ENCODE data around the gene MAGEL2. TPM values are rescaled to one million over a fixed set of nuclear protein-coding genes. Genes with fewer than 3 reads are reported as not detected.

MAGEL2 gene
- total and polyA plus RNA-seq, 4 donors, result under 0.01 to 0.09 (median 0.02) TPM; not detected in 1

DNA sequence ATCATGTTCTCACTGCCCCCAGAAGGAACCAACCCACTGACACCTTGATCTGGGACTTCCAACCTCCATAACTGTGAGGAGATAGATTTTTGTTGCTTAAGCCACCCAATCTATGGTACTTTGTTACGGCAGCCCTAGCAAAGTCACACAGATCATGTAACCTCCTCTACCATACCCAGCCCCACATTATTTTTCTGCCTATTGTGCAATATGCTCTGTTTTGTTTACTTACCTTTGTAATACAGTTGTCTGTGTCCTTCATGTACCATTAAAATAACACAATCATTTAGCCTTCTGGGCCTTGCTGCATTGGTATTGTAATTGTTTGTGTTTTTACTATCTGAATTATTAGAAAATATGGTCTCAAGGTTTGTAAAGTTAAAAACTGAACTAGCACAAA is 23.3 kb upstream of the MAGEL2 start:
- Histone ChIP-seq H3K4me1 (ENCODE audit: control insufficient read depth in 4 of 4, insufficient read depth in 4 of 4, low read length in 3 of 4) (no peaks in the 10 kb centered on the region), H3K9me3 (ENCODE audit: control insufficient read depth in 4 of 4, low read length in 3 of 4) (no peaks in the 10 kb centered on the region), H3K9ac (ENCODE audit: low read depth in 1 of 2, low read length in 2 of 2) (no peak overlapping the region), H3K4me3 (ENCODE audit: low read depth in 1 of 3, low read length in 3 of 3) (no peak overlapping the region), H3K27ac (ENCODE audit: low read depth in 1 of 2, low read length in 2 of 2) (no peak overlapping the region), H3K36me3 (ENCODE audit: control insufficient read depth in 4 of 4, insufficient read depth in 3 of 4, low read depth in 1 of 4, low read length in 3 of 4) (no peaks in the 10 kb centered on the region), H3K27me3 (ENCODE audit: control insufficient read depth in 4 of 4, insufficient read depth in 4 of 4, low read length in 3 of 4) (no peaks in the 10 kb centered on the region)
- DNase-seq (ENCODE audit: low spot score), result no peak
- TF ChIP-seq, protein P1, sequence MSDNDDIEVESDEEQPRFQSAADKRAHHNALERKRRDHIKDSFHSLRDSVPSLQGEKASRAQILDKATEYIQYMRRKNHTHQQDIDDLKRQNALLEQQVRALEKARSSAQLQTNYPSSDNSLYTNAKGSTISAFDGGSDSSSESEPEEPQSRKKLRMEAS (IDR thresholded peaks at IDR 0.05), result no peak
- WGBS, result 67% methylated on average over 1 of the region's 1 CpG

GRCh38 chr15:23663232-23663631 is 15.6 kb upstream of the MAGEL2 start:
- no peak for DNase-seq (ENCODE audit: low spot score)
- WGBS, result 39% methylated on average over 2 of the region's 2 CpGs
- H3K9me3 ChIP-seq (ENCODE audit: control insufficient read depth in 4 of 4, low read length in 3 of 4), result no peaks in the 10 kb centered on the region
- H3K27me3 ChIP-seq (ENCODE audit: control insufficient read depth in 4 of 4, insufficient read depth in 4 of 4, low read length in 3 of 4), result peaks cover 0 to 3% (median 0%) of the 10 kb centered on the region in 4 donors
- TF ChIP-seq FOXA2 (IDR thresholded peaks at IDR 0.05), result no peak
- TF ChIP-seq, protein P2, sequence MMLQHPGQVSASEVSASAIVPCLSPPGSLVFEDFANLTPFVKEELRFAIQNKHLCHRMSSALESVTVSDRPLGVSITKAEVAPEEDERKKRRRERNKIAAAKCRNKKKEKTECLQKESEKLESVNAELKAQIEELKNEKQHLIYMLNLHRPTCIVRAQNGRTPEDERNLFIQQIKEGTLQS (IDR thresholded peaks at IDR 0.05), result no peak
- TF ChIP-seq HNF4A (conservative IDR thresholded peaks at IDR 0.05), result no peak
- no peak for TF ChIP-seq REST (IDR thresholded peaks at IDR 0.05)
- TF ChIP-seq, protein P3, sequence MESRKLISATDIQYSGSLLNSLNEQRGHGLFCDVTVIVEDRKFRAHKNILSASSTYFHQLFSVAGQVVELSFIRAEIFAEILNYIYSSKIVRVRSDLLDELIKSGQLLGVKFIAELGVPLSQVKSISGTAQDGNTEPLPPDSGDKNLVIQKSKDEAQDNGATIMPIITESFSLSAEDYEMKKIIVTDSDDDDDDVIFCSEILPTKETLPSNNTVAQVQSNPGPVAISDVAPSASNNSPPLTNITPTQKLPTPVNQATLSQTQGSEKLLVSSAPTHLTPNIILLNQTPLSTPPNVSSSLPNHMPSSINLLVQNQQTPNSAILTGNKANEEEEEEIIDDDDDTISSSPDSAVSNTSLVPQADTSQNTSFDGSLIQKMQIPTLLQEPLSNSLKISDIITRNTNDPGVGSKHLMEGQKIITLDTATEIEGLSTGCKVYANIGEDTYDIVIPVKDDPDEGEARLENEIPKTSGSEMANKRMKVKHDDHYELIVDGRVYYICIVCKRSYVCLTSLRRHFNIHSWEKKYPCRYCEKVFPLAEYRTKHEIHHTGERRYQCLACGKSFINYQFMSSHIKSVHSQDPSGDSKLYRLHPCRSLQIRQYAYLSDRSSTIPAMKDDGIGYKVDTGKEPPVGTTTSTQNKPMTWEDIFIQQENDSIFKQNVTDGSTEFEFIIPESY (IDR thresholded peaks at IDR 0.05), result no peak
- no peak for TF ChIP-seq GABPA (IDR thresholded peaks at IDR 0.05 in 1 of 2, conservative IDR thresholded peaks at IDR 0.05 in 1 of 2)
- no peak for TF ChIP-seq TAF1 (conservative IDR thresholded peaks at IDR 0.05)
- TF ChIP-seq RAD21 (IDR thresholded peaks at IDR 0.05), result no peak
- TF ChIP-seq EGR1 (IDR thresholded peaks at IDR 0.05; ENCODE audit: low read depth in 2 of 2), result no peak
- TF ChIP-seq FOXA1 (IDR thresholded peaks at IDR 0.05), result no peak
- no peak for TF ChIP-seq SP1 (IDR thresholded peaks at IDR 0.05)
- TF ChIP-seq HNF4G (IDR thresholded peaks at IDR 0.05), result no peak
- no peak for TF ChIP-seq YY1 (IDR thresholded peaks at IDR 0.05)
- no peak for TF ChIP-seq JUND (IDR thresholded peaks at IDR 0.05)
- TF ChIP-seq RXRA (IDR thresholded peaks at IDR 0.05), result no peak
- TF ChIP-seq, protein P1 (IDR thresholded peaks at IDR 0.05), result no peak
- no peaks in the 10 kb centered on the region for H3K4me1 ChIP-seq (ENCODE audit: control insufficient read depth in 4 of 4, insufficient read depth in 4 of 4, low read length in 3 of 4)
- H3K9ac ChIP-seq (ENCODE audit: low read depth in 1 of 2, low read length in 2 of 2), result no peak overlapping the region
- no peak overlapping the region for H3K4me3 ChIP-seq (ENCODE audit: low read depth in 1 of 3, low read length in 3 of 3)
- H3K36me3 ChIP-seq (ENCODE audit: control insufficient read depth in 4 of 4, insufficient read depth in 3 of 4, low read depth in 1 of 4, low read length in 3 of 4), result no peaks in the 10 kb centered on the region
- H3K27ac ChIP-seq (ENCODE audit: low read depth in 1 of 2, low read length in 2 of 2), result no peak overlapping the region

Measured in liver (tissue), 9 donors.